ENCODE results near the gene ARMC2. TPM values are rescaled to one million over a fixed set of nuclear protein-coding genes. Genes with fewer than 3 reads are reported as not detected.

Gene ARMC2
- total and polyA plus RNA-seq, 2 experiments from 2014 or later: 2.7 to 4.4 TPM

- no peak for TF ChIP-seq REST (IDR thresholded peaks at IDR 0.05; ENCODE audit: unreplicated experiment)
- TF ChIP-seq, protein P1, sequence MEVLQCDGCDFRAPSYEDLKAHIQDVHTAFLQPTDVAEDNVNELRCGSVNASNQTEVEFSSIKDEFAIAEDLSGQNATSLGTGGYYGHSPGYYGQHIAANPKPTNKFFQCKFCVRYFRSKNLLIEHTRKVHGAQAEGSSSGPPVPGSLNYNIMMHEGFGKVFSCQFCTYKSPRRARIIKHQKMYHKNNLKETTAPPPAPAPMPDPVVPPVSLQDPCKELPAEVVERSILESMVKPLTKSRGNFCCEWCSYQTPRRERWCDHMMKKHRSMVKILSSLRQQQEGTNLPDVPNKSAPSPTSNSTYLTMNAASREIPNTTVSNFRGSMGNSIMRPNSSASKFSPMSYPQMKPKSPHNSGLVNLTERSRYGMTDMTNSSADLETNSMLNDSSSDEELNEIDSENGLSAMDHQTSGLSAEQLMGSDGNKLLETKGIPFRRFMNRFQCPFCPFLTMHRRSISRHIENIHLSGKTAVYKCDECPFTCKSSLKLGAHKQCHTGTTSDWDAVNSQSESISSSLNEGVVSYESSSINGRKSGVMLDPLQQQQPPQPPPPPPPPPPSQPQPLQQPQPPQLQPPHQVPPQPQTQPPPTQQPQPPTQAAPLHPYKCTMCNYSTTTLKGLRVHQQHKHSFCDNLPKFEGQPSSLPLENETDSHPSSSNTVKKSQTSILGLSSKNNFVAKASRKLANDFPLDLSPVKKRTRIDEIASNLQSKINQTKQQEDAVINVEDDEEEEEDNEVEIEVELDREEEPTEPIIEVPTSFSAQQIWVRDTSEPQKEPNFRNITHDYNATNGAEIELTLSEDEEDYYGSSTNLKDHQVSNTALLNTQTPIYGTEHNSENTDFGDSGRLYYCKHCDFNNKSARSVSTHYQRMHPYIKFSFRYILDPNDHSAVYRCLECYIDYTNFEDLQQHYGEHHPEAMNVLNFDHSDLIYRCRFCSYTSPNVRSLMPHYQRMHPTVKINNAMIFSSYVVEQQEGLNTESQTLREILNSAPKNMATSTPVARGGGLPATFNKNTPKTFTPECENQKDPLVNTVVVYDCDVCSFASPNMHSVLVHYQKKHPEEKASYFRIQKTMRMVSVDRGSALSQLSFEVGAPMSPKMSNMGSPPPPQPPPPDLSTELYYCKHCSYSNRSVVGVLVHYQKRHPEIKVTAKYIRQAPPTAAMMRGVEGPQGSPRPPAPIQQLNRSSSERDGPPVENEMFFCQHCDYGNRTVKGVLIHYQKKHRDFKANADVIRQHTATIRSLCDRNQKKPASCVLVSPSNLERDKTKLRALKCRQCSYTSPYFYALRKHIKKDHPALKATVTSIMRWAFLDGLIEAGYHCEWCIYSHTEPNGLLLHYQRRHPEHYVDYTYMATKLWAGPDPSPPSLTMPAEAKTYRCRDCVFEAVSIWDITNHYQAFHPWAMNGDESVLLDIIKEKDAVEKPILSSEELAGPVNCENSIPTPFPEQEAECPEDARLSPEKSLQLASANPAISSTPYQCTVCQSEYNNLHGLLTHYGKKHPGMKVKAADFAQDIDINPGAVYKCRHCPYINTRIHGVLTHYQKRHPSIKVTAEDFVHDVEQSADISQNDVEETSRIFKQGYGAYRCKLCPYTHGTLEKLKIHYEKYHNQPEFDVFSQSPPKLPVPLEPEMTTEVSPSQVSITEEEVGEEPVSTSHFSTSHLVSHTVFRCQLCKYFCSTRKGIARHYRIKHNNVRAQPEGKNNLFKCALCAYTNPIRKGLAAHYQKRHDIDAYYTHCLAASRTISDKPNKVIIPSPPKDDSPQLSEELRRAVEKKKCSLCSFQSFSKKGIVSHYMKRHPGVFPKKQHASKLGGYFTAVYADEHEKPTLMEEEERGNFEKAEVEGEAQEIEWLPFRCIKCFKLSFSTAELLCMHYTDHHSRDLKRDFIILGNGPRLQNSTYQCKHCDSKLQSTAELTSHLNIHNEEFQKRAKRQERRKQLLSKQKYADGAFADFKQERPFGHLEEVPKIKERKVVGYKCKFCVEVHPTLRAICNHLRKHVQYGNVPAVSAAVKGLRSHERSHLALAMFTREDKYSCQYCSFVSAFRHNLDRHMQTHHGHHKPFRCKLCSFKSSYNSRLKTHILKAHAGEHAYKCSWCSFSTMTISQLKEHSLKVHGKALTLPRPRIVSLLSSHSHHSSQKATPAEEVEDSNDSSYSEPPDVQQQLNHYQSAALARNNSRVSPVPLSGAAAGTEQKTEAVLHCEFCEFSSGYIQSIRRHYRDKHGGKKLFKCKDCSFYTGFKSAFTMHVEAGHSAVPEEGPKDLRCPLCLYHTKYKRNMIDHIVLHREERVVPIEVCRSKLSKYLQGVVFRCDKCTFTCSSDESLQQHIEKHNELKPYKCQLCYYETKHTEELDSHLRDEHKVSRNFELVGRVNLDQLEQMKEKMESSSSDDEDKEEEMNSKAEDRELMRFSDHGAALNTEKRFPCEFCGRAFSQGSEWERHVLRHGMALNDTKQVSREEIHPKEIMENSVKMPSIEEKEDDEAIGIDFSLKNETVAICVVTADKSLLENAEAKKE (CRISPR knock-in tag; IDR thresholded peaks at IDR 0.05): no peak
- TF ChIP-seq JUNB (IDR thresholded peaks at IDR 0.05; ENCODE audit: unreplicated experiment): no peak
- no peak for TF ChIP-seq POLR2AphosphoS5 (IDR thresholded peaks at IDR 0.05; ENCODE audit: low read depth)
Observed at GRCh38 chr6:108806171-108806570, 42.1 kb upstream of the ARMC2 start (continued).

- DNase-seq (ENCODE audit: low spot score): no peak
- Histone ChIP-seq H3K79me2 (replicated peaks; ENCODE audit: insufficient read depth) (no peaks in the 10 kb centered on the region), H3K4me3 (no peak overlapping the region), H3K4me1 (ENCODE audit: insufficient read depth) (no peaks in the 10 kb centered on the region), H3K36me3 (ENCODE audit: insufficient read depth) (no peaks in the 10 kb centered on the region), H3K27ac (ENCODE audit: low read depth) (no peak overlapping the region), H3K4me2 (no peak overlapping the region), H3K9me2 (ENCODE audit: insufficient read depth) (no peaks in the 10 kb centered on the region), H3F3A (replicated peaks; ENCODE audit: low read depth) (no peaks in the 10 kb centered on the region), H4K20me1 (replicated peaks; ENCODE audit: insufficient read depth) (no peaks in the 10 kb centered on the region), H2AFZ (no peak overlapping the region), H3K27me3 (ENCODE audit: insufficient read depth) (no peaks in the 10 kb centered on the region)
- no peaks in the 10 kb centered on the region for H3K27me3 Mint-ChIP-seq (ENCODE audit: insufficient read depth, low read depth, poor library complexity)
- peaks cover 4% of the 10 kb centered on the region; the same call in 2 of the 3 replicates for H3K4me1 Mint-ChIP-seq
- H3K27ac Mint-ChIP-seq: no peak overlapping the region
- no peaks in the 10 kb centered on the region for H3K36me3 Mint-ChIP-seq (ENCODE audit: low read depth)
- no peaks in the 10 kb centered on the region for H3K9me3 Mint-ChIP-seq
- H3K4me3 Mint-ChIP-seq: no peak overlapping the region
- ATAC-seq: no peak
- TF ChIP-seq NANOG (IDR thresholded peaks at IDR 0.05; ENCODE audit: borderline replicate concordance): no peak
- TF ChIP-seq ETS1 (IDR thresholded peaks at IDR 0.05): no peak
- TF ChIP-seq, protein P2, sequence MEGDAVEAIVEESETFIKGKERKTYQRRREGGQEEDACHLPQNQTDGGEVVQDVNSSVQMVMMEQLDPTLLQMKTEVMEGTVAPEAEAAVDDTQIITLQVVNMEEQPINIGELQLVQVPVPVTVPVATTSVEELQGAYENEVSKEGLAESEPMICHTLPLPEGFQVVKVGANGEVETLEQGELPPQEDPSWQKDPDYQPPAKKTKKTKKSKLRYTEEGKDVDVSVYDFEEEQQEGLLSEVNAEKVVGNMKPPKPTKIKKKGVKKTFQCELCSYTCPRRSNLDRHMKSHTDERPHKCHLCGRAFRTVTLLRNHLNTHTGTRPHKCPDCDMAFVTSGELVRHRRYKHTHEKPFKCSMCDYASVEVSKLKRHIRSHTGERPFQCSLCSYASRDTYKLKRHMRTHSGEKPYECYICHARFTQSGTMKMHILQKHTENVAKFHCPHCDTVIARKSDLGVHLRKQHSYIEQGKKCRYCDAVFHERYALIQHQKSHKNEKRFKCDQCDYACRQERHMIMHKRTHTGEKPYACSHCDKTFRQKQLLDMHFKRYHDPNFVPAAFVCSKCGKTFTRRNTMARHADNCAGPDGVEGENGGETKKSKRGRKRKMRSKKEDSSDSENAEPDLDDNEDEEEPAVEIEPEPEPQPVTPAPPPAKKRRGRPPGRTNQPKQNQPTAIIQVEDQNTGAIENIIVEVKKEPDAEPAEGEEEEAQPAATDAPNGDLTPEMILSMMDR (conservative IDR thresholded peaks at IDR 0.05; ENCODE audit: low read depth in 2 of 2): no peak
Observed at GRCh38 chr6:108806665-108807064, 41.6 kb upstream of the ARMC2 start.

All from GM23338 (cell line).